HG03196 (cell line): ENCODE data around the gene SERINC5.
"Not testable (repeated sequence)": the region's sequence is repeated elsewhere in the genome, so short reads cannot be mapped to it uniquely, and the experiment has no call there.

Source experiments
- ATAC-seq: cut with Tn5 transposase; IDR thresholded peaks from one replicate; pipeline ENCODE4 v1.9.1; 2021; ENCODE audit not compliant: unreplicated experiment

SERINC5 gene

GRCh38 chr5:80143491-80143890 lies 112.4 kb downstream of the SERINC5 start:
- ATAC-seq, result no peak

- ATAC-seq, result no peak
Measured at GRCh38 chr5:80142996-80143395, 112.9 kb downstream of the SERINC5 start.

- no peak for ATAC-seq
Measured at GRCh38 chr5:80141681-80142080, 114.2 kb downstream of the SERINC5 start.

GRCh38 chr5:80141147-80141671 lies 114.6 kb downstream of the SERINC5 start:
- ATAC-seq, result no peak

GRCh38 chr5:80140496-80140895 lies 115.4 kb downstream of the SERINC5 start:
- ATAC-seq, result no peak

- no peak for ATAC-seq
Measured at GRCh38 chr5:80139466-80139972, 116.3 kb downstream of the SERINC5 start.

GRCh38 chr5:80138486-80138885 lies 117.4 kb downstream of the SERINC5 start:
- no peak for ATAC-seq

- not testable (repeated sequence) for ATAC-seq
Measured at GRCh38 chr5:80136798-80137197, 119.0 kb downstream of the SERINC5 start.

- no peak for ATAC-seq
Measured at GRCh38 chr5:80134876-80135275, 121.0 kb downstream of the SERINC5 start.

GRCh38 chr5:80129146-80129545 lies 126.7 kb downstream of the SERINC5 start:
- no peak for ATAC-seq

GRCh38 chr5:80128141-80128540 lies 127.7 kb downstream of the SERINC5 start:
- ATAC-seq, result no peak

- ATAC-seq, result no peak
Measured at GRCh38 chr5:80127116-80127552, 128.7 kb downstream of the SERINC5 start.

- peak; percentile 65 for ATAC-seq
Measured at GRCh38 chr5:80125962-80126480, 129.8 kb downstream of the SERINC5 start.

- ATAC-seq, result peak; percentile 69
Measured at GRCh38 chr5:80125022-80125961, 130.6 kb downstream of the SERINC5 start.

- ATAC-seq, result no peak
Measured at GRCh38 chr5:80124121-80124918, 131.5 kb downstream of the SERINC5 start.

GRCh38 chr5:80122579-80122978 lies 133.3 kb downstream of the SERINC5 start:
- no peak for ATAC-seq

GRCh38 chr5:80119372-80119771 lies 136.5 kb downstream of the SERINC5 start:
- ATAC-seq, result no peak

GRCh38 chr5:80117446-80117845 lies 138.4 kb downstream of the SERINC5 start:
- ATAC-seq, result no peak

- ATAC-seq, result no peak
Measured at GRCh38 chr5:80116465-80116864, 139.4 kb downstream of the SERINC5 start.

- no peak for ATAC-seq
Measured at GRCh38 chr5:80116000-80116399, 139.8 kb downstream of the SERINC5 start.

GRCh38 chr5:80114860-80115259 lies 141.0 kb downstream of the SERINC5 start:
- ATAC-seq, result no peak
